Activated naive CD4-positive, alpha-beta T cell treated with anti-CD3 and anti-CD28 coated beads for 36 hours (primary cell): ENCODE data around the gene HGS. TPM values are rescaled to one million over a fixed set of nuclear protein-coding genes. Genes with fewer than 3 reads are reported as not detected.

Source experiments
- CTCF ChIA-PET: fragments of 350-600 bp; sonication (Branson Sonifier 250); formaldehyde crosslinking; loops from one replicate; lab custom pipeline; 2021; ENCODE audit warnings: antibody characterized with exemption; lab: Charles Lee
- DNase-seq: peaks from one replicate; pipeline ENCODE4 v3.0.0-alpha.2; 2020
- H3K27ac Mint-ChIP-seq: one replicate; pipeline ENCODE4 v1.8.0; 2021; ENCODE audit warnings: mild to moderate bottlenecking, mixed read lengths
- H3K27me3 Mint-ChIP-seq: one replicate; pipeline ENCODE4 v1.8.0; 2021; ENCODE audit warnings: low read depth, mixed read lengths
- H3K36me3 Mint-ChIP-seq: one replicate; pipeline ENCODE4 v1.8.0; 2021; ENCODE audit warnings: low read depth, mixed read lengths
- H3K4me1 Mint-ChIP-seq: one replicate; pipeline ENCODE4 v1.8.0; 2021; ENCODE audit warnings: low read depth, mixed read lengths
- H3K4me3 Mint-ChIP-seq: one replicate; pipeline ENCODE4 v1.8.0; 2021; ENCODE audit warnings: mild to moderate bottlenecking, moderate library complexity, mixed read lengths
- H3K9me3 Mint-ChIP-seq: one replicate; pipeline ENCODE4 v1.8.0; 2021; ENCODE audit warnings: mixed read lengths
- intact Hi-C: fragments of 100-400 bp; cut with micrococcal nuclease; formaldehyde crosslinking; loops from one replicate; pipeline ENCODE4 v1.15.1; 2023
- total RNA-seq, 2 experiments: library from RNA; stranded (reverse); gene quantifications; one replicate each; pipeline ENCODE4 v1.2.3, GENCODE V29; 2021

The HGS gene
- total RNA-seq, 2 experiments from 2014 or later = 87.1 to 109 TPM

DNA sequence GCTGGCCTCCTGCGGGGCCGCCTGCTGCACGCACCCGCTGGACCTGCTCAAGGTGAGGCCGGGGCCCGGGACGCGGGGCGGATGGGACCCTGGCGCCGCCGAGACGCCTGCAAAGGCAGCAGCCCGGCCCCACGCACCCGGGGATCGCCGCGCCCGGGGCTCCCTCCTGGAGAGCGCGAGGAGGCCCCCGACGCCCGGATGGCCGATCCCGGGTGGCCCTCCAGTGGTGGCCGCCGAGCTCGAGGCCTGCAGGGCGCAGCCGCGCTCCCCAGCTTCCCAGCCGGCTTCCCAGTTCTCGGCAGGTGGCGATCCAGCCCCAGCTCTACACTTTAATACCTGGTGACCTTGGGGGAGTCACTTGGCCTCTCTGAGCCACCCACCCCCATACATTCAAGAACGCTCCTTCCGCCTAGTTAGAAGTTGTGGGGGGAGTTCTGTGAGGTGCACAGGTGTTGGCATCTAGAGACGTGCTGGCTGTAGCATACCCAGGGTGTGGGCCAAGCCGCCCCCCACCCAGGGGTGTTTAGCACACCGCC is 28.7 kb downstream of the HGS start:
- intact Hi-C loops = loop anchor here (5.0 kb wide), 1 partner anchor 160 kb away; the partner anchor contains the start of gene ARHGDIA
- CTCF ChIA-PET = no interaction called here
- H3K27me3 Mint-ChIP-seq = no peaks in the 10 kb centered on the region
- peak overlapping the region; percentile 79 for H3K4me3 Mint-ChIP-seq
- DNase-seq = peak; percentile 27
- peaks cover 9% of the 10 kb centered on the region for H3K36me3 Mint-ChIP-seq
- H3K9me3 Mint-ChIP-seq = no peaks in the 10 kb centered on the region
- peaks cover 29% of the 10 kb centered on the region for H3K4me1 Mint-ChIP-seq
- no peak overlapping the region for H3K27ac Mint-ChIP-seq

DNA sequence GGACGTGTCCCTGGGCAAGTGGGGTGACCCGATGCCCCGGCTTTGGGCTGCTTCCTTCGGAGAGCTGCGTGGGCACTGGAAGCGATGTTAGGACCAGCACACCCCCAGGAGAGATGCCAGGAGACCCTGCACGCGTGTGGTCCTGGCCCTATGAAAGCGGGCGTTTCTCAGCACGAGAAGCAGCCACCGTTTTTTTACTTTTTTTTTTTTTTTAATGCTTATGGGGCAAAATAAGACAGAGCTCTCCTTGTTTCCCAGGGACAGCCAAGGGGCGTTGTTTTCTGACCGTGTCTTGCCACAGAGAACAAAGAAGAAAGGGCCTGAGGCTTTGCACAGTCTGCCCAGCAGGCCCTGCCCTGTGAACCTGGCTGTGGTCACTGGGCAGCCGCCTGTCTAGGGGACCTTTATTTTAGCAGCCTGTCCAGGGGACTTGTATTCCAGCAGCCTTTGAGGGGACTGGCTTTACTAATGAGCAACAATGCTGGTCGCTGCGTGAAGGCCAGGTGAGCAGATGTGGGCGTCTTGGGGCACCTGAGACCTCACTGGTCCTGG is 29.3 kb downstream of the HGS start:
- Mint-ChIP-seq H3K4me1 (peaks cover 29% of the 10 kb centered on the region), H3K27ac (no peak overlapping the region), H3K9me3 (no peaks in the 10 kb centered on the region), H3K36me3 (peaks cover 11% of the 10 kb centered on the region), H3K4me3 (peak overlapping the region; percentile 79), H3K27me3 (no peaks in the 10 kb centered on the region)
- CTCF ChIA-PET = no interaction called here
- no peak for DNase-seq
- intact Hi-C loops = loop anchor here (5.0 kb wide), 1 partner anchor 159 kb away; the partner anchor contains the start of gene ARHGDIA

- intact Hi-C loops = loop anchor here (5.0 kb wide), 1 partner anchor 159 kb away; the partner anchor contains the start of gene ARHGDIA
- H3K9me3 Mint-ChIP-seq = no peaks in the 10 kb centered on the region
Measured at GRCh38 chr17:81713556-81714411, 30.0 kb downstream of the HGS start.

GRCh38 chr17:81714412-81715106 is 30.7 kb downstream of the HGS start:
- Mint-ChIP-seq H3K9me3 (no peaks in the 10 kb centered on the region), H3K4me3 (no peak overlapping the region), H3K27ac (no peak overlapping the region), H3K36me3 (peaks cover 14% of the 10 kb centered on the region), H3K4me1 (peaks cover 26% of the 10 kb centered on the region), H3K27me3 (no peaks in the 10 kb centered on the region)
- DNase-seq = no peak
- CTCF ChIA-PET = no interaction called here
- intact Hi-C loops = loop anchor here (5.0 kb wide), 1 partner anchor 158 kb away; the partner anchor contains the start of gene ARHGDIA

More at GRCh38 chr17:81713556-81714411, 30.0 kb downstream of the HGS start:
- H3K27me3 Mint-ChIP-seq = no peaks in the 10 kb centered on the region
- H3K4me3 Mint-ChIP-seq = peak overlapping the region; percentile 79
- no peak overlapping the region for H3K27ac Mint-ChIP-seq
- CTCF ChIA-PET = no interaction called here
- H3K36me3 Mint-ChIP-seq = peaks cover 11% of the 10 kb centered on the region
- DNase-seq = no peak
- peaks cover 29% of the 10 kb centered on the region for H3K4me1 Mint-ChIP-seq

DNA sequence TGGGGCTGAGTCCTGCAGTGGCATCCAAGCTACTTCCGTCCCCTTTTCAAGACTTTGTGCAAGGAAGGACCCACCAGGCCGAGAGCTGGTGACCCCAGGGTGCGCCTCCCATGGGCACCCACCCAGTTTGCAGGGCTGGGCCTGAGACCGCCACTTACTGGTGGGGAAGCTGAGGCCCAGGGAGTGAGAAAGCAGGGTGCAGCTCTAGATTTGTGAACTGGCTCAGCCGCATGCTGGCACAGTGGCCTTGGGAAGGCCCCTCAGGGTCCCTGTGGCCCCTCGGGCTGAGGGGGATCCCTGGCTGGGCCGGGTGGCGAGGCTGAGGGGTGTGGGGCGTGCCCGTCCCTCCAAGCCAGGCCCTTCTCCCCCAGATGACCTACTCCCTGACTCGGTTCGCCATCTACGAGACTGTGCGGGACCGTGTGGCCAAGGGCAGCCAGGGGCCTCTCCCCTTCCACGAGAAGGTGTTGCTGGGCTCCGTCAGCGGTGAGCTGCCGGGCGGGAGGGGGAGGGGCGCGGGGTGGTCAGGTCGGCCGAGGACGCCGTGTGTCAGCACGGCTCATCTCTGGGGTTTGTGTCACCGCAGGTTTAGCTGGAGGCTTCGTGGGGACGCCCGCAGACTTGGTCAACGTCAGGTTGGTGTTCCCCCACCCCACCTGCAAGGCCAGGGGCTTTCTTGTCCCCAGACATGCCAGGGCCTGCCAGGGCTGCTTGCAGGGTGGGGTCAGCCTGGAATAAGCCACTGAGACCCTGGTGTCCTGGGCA is 31.5 kb downstream of the HGS start:
- no peaks in the 10 kb centered on the region for H3K9me3 Mint-ChIP-seq
- no peak for DNase-seq
- H3K27ac Mint-ChIP-seq = no peak overlapping the region
- intact Hi-C loops = no loop called here
- no peak overlapping the region for H3K4me3 Mint-ChIP-seq
- H3K4me1 Mint-ChIP-seq = peaks cover 21% of the 10 kb centered on the region
- H3K27me3 Mint-ChIP-seq = no peaks in the 10 kb centered on the region
- CTCF ChIA-PET = no interaction called here
- H3K36me3 Mint-ChIP-seq = peaks cover 11% of the 10 kb centered on the region

DNA sequence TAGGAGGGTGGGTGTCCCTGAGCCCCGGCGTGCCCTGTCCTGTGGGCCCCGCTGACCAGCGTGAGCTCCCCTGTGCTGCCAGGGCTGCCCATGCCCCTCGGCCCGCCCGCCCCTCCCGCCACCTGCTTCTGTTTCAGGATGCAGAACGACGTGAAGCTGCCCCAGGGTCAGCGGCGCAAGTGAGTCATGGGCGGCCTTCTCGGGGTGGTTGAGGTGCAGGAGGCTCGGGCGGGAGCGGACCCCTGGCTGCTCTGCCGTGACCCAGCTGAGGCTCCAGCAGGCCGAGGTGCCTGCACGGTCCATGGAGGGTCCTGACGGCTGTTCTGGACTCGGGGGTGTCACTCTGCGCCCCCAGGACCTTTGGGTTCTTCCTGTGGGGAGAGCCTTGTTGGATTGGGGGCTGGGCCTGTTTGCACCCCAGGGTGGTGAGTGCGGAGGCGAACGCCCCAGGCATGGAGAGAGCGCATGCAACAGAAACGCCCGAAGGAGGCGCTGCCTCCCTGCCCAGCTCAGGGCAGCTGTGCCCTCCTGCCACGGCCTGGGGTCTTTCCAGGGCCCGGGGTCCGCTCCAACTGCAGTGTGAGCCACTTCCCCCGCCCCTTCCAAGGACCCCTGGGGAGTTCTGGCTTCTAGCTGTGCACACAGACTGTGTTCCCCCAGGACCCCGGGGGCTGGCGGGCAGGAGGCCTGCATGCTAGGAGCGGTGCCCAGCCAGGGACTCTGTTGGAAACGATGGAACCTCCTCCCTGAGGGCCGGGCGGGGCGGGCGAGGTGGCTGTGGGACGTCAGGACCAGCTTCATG is 32.3 kb downstream of the HGS start:
- Mint-ChIP-seq H3K4me1 (peaks cover 13% of the 10 kb centered on the region), H3K36me3 (peaks cover 10% of the 10 kb centered on the region), H3K27ac (no peak overlapping the region), H3K27me3 (no peaks in the 10 kb centered on the region), H3K4me3 (no peak overlapping the region), H3K9me3 (no peaks in the 10 kb centered on the region)
- intact Hi-C loops = no loop called here
- CTCF ChIA-PET = no interaction called here
- no peak for DNase-seq

DNA sequence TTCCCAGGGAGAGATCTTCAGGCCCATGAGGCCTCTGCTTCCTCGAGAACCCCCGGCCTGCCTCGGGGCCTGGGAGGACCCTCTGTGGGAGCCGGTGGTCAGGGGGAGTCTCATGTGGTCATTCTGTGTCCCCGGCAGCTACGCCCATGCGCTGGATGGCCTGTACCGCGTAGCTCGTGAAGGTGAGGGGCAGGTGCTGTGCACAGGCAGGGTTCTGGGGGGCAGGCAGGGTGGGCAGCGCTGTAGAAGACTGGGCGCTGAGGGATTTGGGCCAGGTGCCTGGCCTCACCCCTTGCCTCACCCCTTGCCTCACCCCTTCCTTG is 32.8 kb downstream of the HGS start:
- peaks cover 10% of the 10 kb centered on the region for H3K36me3 Mint-ChIP-seq
- H3K4me3 Mint-ChIP-seq = no peak overlapping the region
- no peak overlapping the region for H3K27ac Mint-ChIP-seq
- no peak for DNase-seq
- CTCF ChIA-PET = no interaction called here
- no peaks in the 10 kb centered on the region for H3K27me3 Mint-ChIP-seq
- H3K9me3 Mint-ChIP-seq = no peaks in the 10 kb centered on the region
- peaks cover 10% of the 10 kb centered on the region for H3K4me1 Mint-ChIP-seq
- intact Hi-C loops = no loop called here

DNA sequence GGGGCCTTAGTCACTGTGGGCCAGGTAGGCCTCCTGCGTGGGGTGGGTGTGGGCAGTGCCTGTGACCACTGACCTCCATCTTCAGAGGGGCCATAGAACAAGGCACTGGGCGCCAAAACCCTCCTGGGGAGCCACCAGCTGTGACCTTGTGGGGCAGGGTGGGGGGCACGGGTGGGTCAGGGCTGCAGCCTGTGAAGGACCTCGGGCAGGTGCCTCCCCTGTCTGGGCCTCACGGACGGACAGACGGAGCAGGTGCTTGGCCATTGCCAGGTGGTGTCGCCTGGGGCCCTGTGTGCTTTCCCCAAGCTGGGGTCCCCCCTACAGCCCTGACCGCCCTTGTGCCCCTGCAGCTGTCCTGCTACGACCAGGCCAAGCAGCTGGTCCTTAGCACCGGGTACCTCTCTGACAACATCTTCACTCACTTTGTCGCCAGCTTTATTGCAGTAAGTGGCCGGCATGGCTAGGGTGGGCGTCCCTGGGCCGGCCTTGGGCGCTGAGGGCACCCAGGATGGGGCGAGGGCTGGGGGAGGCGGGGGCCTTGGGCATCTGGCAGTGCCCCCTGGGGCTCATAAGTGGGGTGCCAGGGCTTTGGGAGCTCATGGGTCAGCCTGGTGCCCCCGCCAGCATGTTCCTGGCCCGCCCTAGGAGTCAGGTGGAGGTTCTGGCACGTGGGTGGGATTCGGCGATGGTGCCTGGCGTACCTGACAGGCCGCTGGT is 33.4 kb downstream of the HGS start:
- DNase-seq = no peak
- CTCF ChIA-PET = no interaction called here
- Mint-ChIP-seq H3K4me3 (no peak overlapping the region), H3K27ac (no peak overlapping the region), H3K27me3 (no peaks in the 10 kb centered on the region), H3K9me3 (no peaks in the 10 kb centered on the region), H3K4me1 (peaks cover 10% of the 10 kb centered on the region), H3K36me3 (peaks cover 10% of the 10 kb centered on the region)
- intact Hi-C loops = no loop called here

DNA sequence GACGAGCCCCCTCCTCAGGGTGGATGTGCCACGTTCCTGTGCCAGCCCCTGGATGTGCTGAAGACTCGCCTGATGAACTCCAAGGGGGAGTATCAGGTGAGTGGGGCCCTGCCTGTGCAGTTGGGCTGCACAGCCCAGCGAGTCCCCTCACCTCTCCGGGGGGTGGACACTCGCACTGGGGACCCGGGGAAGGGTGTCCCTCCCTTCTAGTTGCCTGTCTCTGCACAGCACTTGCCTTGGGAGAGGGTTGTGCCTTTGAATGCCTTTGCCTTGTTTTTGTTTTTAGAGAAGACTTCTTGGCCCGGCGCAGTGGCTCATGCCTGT is 33.9 kb downstream of the HGS start:
- Mint-ChIP-seq H3K36me3 (peaks cover 10% of the 10 kb centered on the region), H3K4me3 (no peak overlapping the region), H3K9me3 (no peaks in the 10 kb centered on the region), H3K4me1 (peaks cover 9% of the 10 kb centered on the region), H3K27ac (no peak overlapping the region), H3K27me3 (no peaks in the 10 kb centered on the region)
- DNase-seq = no peak
- CTCF ChIA-PET = no interaction called here
- intact Hi-C loops = no loop called here

- CTCF ChIA-PET = no interaction called here
- intact Hi-C loops = no loop called here
- DNase-seq = no peak
- H3K27me3 Mint-ChIP-seq = peaks cover 8% of the 10 kb centered on the region
- no peaks in the 10 kb centered on the region for H3K4me1 Mint-ChIP-seq
- H3K4me3 Mint-ChIP-seq = no peak overlapping the region
- H3K9me3 Mint-ChIP-seq = no peaks in the 10 kb centered on the region
- H3K36me3 Mint-ChIP-seq = peaks cover 10% of the 10 kb centered on the region
- H3K27ac Mint-ChIP-seq = no peak overlapping the region
Measured at GRCh38 chr17:81719410-81720266, 35.8 kb downstream of the HGS start.
